Adipose tissue (tissue), 3 donors: Measurements from ENCODE around the gene USP27X. TPM values are rescaled to one million over a fixed set of nuclear protein-coding genes. Genes with fewer than 3 reads are reported as not detected.

Experiments used
- polyA plus RNA-seq, 3 donors: library from polyadenylated mRNA; stranded (reverse); fragments of 200-250 nt; gene quantifications; one replicate each; pipeline ENCODE4 v1.2.3, GENCODE V29; 2013
- donor health status: healthy with polysubstance abuse.
- donor health status: Bipolar disorder and iron deficiency.
- donor health status: healthy.

USP27X gene
- polyA plus RNA-seq, 3 donors, result 1.2 to 2.0 (median 2.0) TPM

Other genes with a start within 250 kb of the USP27X start
- not detected for gene PAGE1, start 183.5 kb upstream of the USP27X start, polyA plus RNA-seq
- not detected for gene PAGE4, start 50.2 kb upstream of the USP27X start, polyA plus RNA-seq
- gene CLCN5, start 43.1 kb downstream of the USP27X start, polyA plus RNA-seq, result 1 to 10 TPM in 2 of 3 donors, under 1 TPM in 1; 0.67 to 1.3 (median 1.2) TPM